Spleen (tissue), 7 donors: Measurements from ENCODE around the gene CDC42BPB.

Experiments used
- CTCF ChIP-seq, 11 experiments: fragments of 200-600 bp in 7 of 11; fragments of 450-650 bp in 4 of 11; sonication (generic) in 4 of 11; IDR thresholded peaks in 8 of 11; conservative IDR thresholded peaks in 3 of 11; 1 replicate in 7 of 11; 2 replicates in 4 of 11; pipeline versions ENCODE4 v1.4.0 to v1.8.0; 2016 to 2021; ENCODE audit warnings: antibody characterized with exemption in 11 of 11, inconsistent platforms in 4 of 11, mild to moderate bottlenecking in 1 of 11
- POLR2A ChIP-seq, 3 donors: fragments of 450-650 bp; IDR thresholded peaks; one replicate each; pipeline ENCODE4 v1.5.1; 2017; ENCODE audit warnings: antibody characterized with exemption in 3 of 3, mild to moderate bottlenecking in 1 of 3
- POLR2AphosphoS5 ChIP-seq, 3 donors: sonication (generic); formaldehyde crosslinking; IDR thresholded peaks; one replicate each; pipeline ENCODE4 v1.5.1; 2017; ENCODE audit warnings: antibody characterized with exemption in 3 of 3
- donor health status: DM: no; HTN: no; CAD: no; lungs with moderate emphysema.
- donor health status: DM: no; HTN: no; CAD: no.
- donor health status: DM: no; HTN: no; CAD: no.

GRCh38 chr14:102885737-102886447 lies 171.5 kb downstream of the CDC42BPB start:
- TF ChIP-seq CTCF (IDR thresholded peaks at IDR 0.05 in 8 of 11, conservative IDR thresholded peaks at IDR 0.05 in 3 of 11) (no peak), POLR2AphosphoS5 (IDR thresholded peaks at IDR 0.05) (no peak), POLR2A (IDR thresholded peaks at IDR 0.05) (no peak)
